ENCODE data around the gene SPZ1.
"Not testable (repeated sequence)": the region's sequence is repeated elsewhere in the genome, so short reads cannot be mapped to it uniquely, and the experiment has no call there.

SPZ1 gene

DNA sequence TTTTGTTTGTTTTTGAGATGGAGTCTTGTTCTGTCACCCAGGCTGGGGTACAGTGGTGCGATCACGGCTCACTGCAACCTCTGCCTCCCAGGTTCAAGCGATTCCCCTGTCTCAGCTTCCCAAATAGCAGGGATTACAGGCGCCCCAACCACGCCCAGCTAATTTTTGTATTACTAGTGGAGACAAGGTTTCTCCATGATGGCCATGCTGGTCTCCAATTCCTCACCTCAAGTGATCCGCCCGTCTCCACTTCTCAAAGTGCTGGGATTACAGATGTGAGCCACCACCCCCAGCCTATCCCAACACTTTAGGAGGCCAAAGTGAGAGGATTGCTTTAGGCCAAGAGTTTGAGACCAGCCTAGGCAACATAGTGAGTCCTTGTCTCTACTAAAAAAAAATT lies 19.3 kb downstream of the SPZ1 start:
- no peak for DNase-seq (ENCODE audit: low read depth in 2 of 2)

GRCh38 chr5:80341016-80341775 lies 21.4 kb downstream of the SPZ1 start:
- no peak for DNase-seq (ENCODE audit: low read depth in 2 of 2)

DNA sequence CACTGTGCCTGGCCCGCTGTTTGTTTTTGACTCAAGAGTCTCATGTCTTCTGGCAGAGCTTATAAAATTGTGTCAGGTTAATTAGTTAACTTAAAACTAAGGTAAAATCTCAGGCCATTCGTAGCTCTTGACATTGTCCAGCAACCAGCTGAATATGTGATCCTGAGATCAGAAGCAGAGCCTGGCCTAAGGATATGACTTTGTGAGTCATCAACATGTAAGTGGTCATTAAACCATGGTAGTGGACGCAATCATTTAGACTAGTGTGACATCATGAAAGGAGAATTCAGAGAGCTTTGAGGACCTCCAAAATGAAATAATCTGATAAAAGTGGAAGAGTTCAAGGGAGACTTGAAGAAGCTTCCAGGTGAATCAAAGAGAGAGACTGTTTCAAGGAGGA lies 23.3 kb downstream of the SPZ1 start:
- DNase-seq (ENCODE audit: low read depth in 2 of 2), result no peak

- DNase-seq (ENCODE audit: low read depth in 2 of 2), result no peak
Measured at GRCh38 chr5:80346055-80346454, 26.3 kb downstream of the SPZ1 start.

GRCh38 chr5:80348171-80348570 lies 28.4 kb downstream of the SPZ1 start:
- no peak for DNase-seq (ENCODE audit: low read depth in 2 of 2)

- DNase-seq (ENCODE audit: low read depth in 2 of 2), result not testable (repeated sequence)
Measured at GRCh38 chr5:80351019-80351418, 31.2 kb downstream of the SPZ1 start.

- no peak for DNase-seq (ENCODE audit: low read depth in 2 of 2)
Measured at GRCh38 chr5:80355686-80356085, 35.9 kb downstream of the SPZ1 start.

DNA sequence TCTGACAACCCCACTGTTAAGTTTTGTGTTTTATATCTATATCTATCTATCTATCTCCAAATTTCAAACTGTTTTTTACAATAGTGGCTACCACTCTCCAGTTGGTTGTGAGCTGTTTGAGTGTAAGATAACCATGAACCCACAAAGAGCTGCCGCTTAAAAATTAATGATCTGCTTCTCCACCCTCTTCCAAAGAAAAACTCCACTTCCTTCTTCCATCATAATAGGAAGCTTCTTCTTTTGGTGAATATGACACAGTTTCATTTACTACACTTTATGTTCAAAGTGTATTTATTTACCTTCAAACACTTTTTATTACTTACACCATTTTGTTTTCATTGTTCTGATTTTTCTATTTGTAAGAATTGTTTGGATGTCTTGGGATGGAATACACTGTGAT lies 37.9 kb downstream of the SPZ1 start:
- DNase-seq (ENCODE audit: low read depth in 2 of 2), result no peak

DNA sequence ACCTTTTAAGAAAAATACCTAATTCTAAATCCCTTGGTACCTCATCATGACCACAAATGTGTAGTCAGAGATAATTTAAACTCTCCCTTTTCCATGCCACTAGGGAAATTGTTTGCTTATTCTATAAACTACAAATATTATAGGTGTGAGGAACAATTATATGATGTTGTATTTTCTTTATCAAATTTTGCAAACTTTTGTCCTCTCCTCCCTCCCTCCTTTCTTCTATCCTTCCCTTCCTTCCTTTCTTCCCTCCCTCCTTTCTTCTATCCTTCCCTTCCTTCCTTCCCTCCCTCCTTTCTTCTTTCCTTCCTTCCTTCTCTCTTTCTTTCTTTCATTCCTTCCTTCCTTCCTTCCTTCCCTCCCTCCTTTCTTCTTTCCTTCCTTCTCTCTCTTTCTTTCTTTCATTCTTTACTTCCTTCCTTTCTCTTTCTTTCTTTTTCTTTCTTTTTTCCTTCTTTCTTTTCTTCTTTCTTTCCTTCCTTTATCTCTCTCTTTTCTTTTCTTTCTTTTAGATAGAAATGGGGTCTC lies 41.2 kb downstream of the SPZ1 start:
- DNase-seq (ENCODE audit: low read depth in 2 of 2), result no peak

DNA sequence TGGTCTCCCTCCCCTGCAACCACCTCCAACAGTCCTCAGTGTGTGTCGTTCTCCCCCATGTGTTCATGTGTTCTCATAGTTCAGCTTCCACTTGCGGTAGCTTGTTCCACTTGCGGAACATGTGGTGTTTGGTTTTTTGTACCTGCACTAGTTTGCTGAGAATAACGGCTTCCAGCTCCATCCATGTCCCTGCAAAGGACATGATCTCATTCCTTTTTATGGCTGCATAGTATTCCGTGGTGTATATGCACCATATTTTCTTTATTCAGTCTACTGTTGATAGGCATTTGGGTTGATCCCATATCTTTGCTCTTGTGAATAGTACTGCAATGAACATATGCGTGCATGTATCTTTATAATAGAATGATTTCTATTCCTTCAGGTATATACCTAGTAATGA lies 45.1 kb downstream of the SPZ1 start:
- no peak for DNase-seq (ENCODE audit: low read depth in 2 of 2)

- DNase-seq (ENCODE audit: low read depth in 2 of 2), result no peak
Measured at GRCh38 chr5:80368661-80369480, 49.1 kb downstream of the SPZ1 start.

DNA sequence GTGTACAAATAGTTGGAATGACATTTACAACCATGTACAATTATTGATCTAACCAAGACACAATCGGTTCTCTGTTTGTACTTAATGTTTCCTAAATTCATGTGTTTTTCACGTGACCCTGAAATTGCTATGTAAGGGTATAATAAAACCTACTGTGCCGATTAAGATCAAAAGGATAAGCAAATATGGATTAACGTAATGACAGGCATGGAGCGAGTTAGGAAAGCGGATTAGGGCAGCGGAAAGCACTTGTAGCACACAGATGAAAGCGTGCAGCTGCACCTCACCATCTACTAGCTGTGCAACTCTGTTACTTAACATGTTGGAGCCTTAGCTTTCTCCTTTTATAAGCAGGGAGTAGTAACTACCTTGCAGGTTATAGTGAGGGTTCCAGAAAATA lies 49.7 kb downstream of the SPZ1 start:
- no peak for DNase-seq (ENCODE audit: low read depth in 2 of 2)

DNA sequence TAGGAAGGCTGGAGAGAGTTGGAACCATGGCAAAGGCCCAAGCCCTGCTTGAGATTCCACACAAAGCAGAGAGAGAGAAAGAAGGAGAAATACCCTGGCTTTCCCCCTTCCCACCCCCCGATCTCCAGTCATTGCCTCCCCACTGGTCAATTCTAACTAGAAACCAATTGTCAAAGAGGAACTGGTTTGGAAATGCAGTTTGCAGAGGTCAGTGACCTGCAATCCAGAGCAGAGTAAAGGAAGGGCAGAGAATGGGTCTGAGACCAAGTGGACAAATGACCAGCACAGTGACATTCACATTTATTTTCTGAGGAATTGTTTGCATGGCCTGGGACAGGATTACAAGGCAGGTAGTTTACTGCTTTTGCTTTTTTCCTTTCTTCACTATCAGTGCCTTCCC lies 50.6 kb downstream of the SPZ1 start:
- no peak for DNase-seq (ENCODE audit: low read depth in 2 of 2)
